Measurements from ENCODE around the gene THAP12. TPM values are rescaled to one million over a fixed set of nuclear protein-coding genes. Genes with fewer than 3 reads are reported as not detected.
"Not testable (repeated sequence)": the region's sequence is repeated elsewhere in the genome, so short reads cannot be mapped to it uniquely, and the experiment has no call there.

THAP12 gene
- total RNA-seq, 4 donors from 2014 or later, result 13.3 to 35.2 (median 22.9) TPM

GRCh38 chr11:76320929-76321328, 60.0 kb downstream of the THAP12 start:
- peaks cover 0 to 9% (median 6%) of the 10 kb centered on the region in 4 donors for H3K4me1 ChIP-seq
- TF ChIP-seq CTCF (IDR thresholded peaks at IDR 0.05) (no peak), EP300 (IDR thresholded peaks at IDR 0.05; ENCODE audit: low read depth) (no peak), POLR2A (IDR thresholded peaks at IDR 0.05) (no peak), POLR2AphosphoS5 (IDR thresholded peaks at IDR 0.05) (no peak)
- H3K9me3 ChIP-seq, result no peaks in the 10 kb centered on the region
- in situ Hi-C loops (cut with MboI; ENCODE audit: low pct_ligation_motif_present in 1 of 4, low pct_unique_long_range_greater_than_20kb in 1 of 4, low sequenced_read_pairs in 3 of 4), result loop anchor here in 2 of 4 donors (10.0 to 25.0 kb wide), 3 partner anchors 109 to 434 kb away; partner anchors contain the start of gene WNT11 (in 1 of the 2)
- no peak overlapping the region for H3K4me3 ChIP-seq
- DNase-seq, result no peak
- H3K27ac ChIP-seq, result no peak overlapping the region
- intact Hi-C loops (cut with DNase I; ENCODE audit: low total_unique reads), result no loop called here
- WGBS, 2 donors (ENCODE audit: low coverage in 1 of 2), result 83% methylated on average over 6 of the region's 6 CpGs; no CpG with 5 or more reads in 1 of the 2 donors
- no peaks in the 10 kb centered on the region for H3K36me3 ChIP-seq
- H3K27me3 ChIP-seq, result peaks cover 27% of the 10 kb centered on the region

GRCh38 chr11:76319798-76320197, 61.1 kb downstream of the THAP12 start:
- not testable (repeated sequence) for H3K4me1 ChIP-seq, H3K27ac ChIP-seq, H3K36me3 ChIP-seq, H3K4me3 ChIP-seq, H3K9me3 ChIP-seq, DNase-seq
- in situ Hi-C loops (cut with MboI; ENCODE audit: low pct_ligation_motif_present in 1 of 4, low pct_unique_long_range_greater_than_20kb in 1 of 4, low sequenced_read_pairs in 3 of 4) (loop anchor here (5.0 to 25.0 kb wide), 5 partner anchors 105 to 432 kb away; partner anchors contain the start of gene WNT11 (in 1 of the 4)), intact Hi-C loops (cut with DNase I; ENCODE audit: low total_unique reads) (loop anchor here (2.0 kb wide), 1 partner anchor 111 kb away; no protein-coding TSS in a partner anchor)
- 75 to 100% methylated on average over 1 to 5 of the region's 5 CpGs for WGBS, 2 donors (ENCODE audit: low coverage in 1 of 2)
- H3K27me3 ChIP-seq, result peaks cover 27% of the 10 kb centered on the region

GRCh38 chr11:76318744-76319384, 62.1 kb downstream of the THAP12 start:
- intact Hi-C loops (cut with DNase I; ENCODE audit: low total_unique reads), result loop anchor here (2.0 kb wide), 1 partner anchor 110 kb away; no protein-coding TSS in a partner anchor
- no peak overlapping the region for H3K27ac ChIP-seq
- in situ Hi-C loops (cut with MboI; ENCODE audit: low pct_ligation_motif_present in 1 of 4, low pct_unique_long_range_greater_than_20kb in 1 of 4, low sequenced_read_pairs in 3 of 4), result loop anchor here (5.0 to 25.0 kb wide), 5 partner anchors 104 to 432 kb away; partner anchors contain the start of gene WNT11 (in 1 of the 4)
- peaks cover 27% of the 10 kb centered on the region for H3K27me3 ChIP-seq
- 6% methylated on average over 7 of the region's 7 CpGs; no CpG with 5 or more reads in 1 of the 2 donors for WGBS, 2 donors (ENCODE audit: low coverage in 1 of 2)
- no peak overlapping the region for H3K4me3 ChIP-seq
- DNase-seq, result peak; percentile 87
- peaks cover 0 to 9% (median 6%) of the 10 kb centered on the region in 4 donors for H3K4me1 ChIP-seq
- H3K9me3 ChIP-seq, result no peaks in the 10 kb centered on the region
- TF ChIP-seq POLR2AphosphoS5 (IDR thresholded peaks at IDR 0.05), result no peak
- peak; percentile 87 to 97 (median 93) for TF ChIP-seq CTCF (IDR thresholded peaks at IDR 0.05)
- TF ChIP-seq POLR2A (IDR thresholded peaks at IDR 0.05), result no peak
- no peaks in the 10 kb centered on the region for H3K36me3 ChIP-seq

- in situ Hi-C loops (cut with MboI; ENCODE audit: low pct_ligation_motif_present in 1 of 4, low pct_unique_long_range_greater_than_20kb in 1 of 4, low sequenced_read_pairs in 3 of 4), result loop anchor here (5.0 to 25.0 kb wide), 5 partner anchors 102 to 430 kb away; partner anchors contain the start of gene WNT11 (in 1 of the 4)
- TF ChIP-seq CTCF (IDR thresholded peaks at IDR 0.05) (no peak), POLR2A (IDR thresholded peaks at IDR 0.05) (no peak), POLR2AphosphoS5 (IDR thresholded peaks at IDR 0.05) (no peak)
- intact Hi-C loops (cut with DNase I; ENCODE audit: low total_unique reads), result no loop called here
These were observed 63.6 kb downstream of the THAP12 start for GRCh38 chr11:76317296-76317695.

More at GRCh38 chr11:76317296-76317695, 63.6 kb downstream of the THAP12 start:
- Histone ChIP-seq H3K36me3 (no peaks in the 10 kb centered on the region), H3K4me1 (peaks cover 0 to 8% (median 5%) of the 10 kb centered on the region in 4 donors), H3K27ac (no peak overlapping the region), H3K4me3 (no peak overlapping the region), H3K9me3 (no peaks in the 10 kb centered on the region), H3K27me3 (peaks cover 24% of the 10 kb centered on the region)
- DNase-seq, result no peak
- WGBS, 2 donors (ENCODE audit: low coverage in 1 of 2), result 80% methylated on average over 3 of the region's 3 CpGs; no CpG with 5 or more reads in 1 of the 2 donors
